Stimulated activated CD4-positive, alpha-beta T cell treated with anti-CD3 and anti-CD28 coated beads, Interleukin-4, amount 100 ng/mL, for 48 hours (primary cell): ENCODE results near the gene ARHGEF10L.
A peak's percentile ranks its signal among the peaks of the same experiment; 100 is the strongest.

Experiments used
- DNase-seq, 2 donors: peaks; one replicate each; pipeline ENCODE4 v3.0.0-alpha.2; 2020; ENCODE audit warnings: low read depth in 2 of 2

ARHGEF10L gene

GRCh38 chr1:17635276-17635675, 95.8 kb downstream of the ARHGEF10L start:
- no peak for DNase-seq

GRCh38 chr1:17635811-17636210, 96.3 kb downstream of the ARHGEF10L start:
- DNase-seq, result no peak

GRCh38 chr1:17636612-17637011, 97.1 kb downstream of the ARHGEF10L start:
- DNase-seq, result no peak

GRCh38 chr1:17637055-17637454, 97.6 kb downstream of the ARHGEF10L start:
- no peak for DNase-seq

- DNase-seq, result no peak
Measured at GRCh38 chr1:17639703-17640340, 100.3 kb downstream of the ARHGEF10L start.

GRCh38 chr1:17640393-17640792, 100.9 kb downstream of the ARHGEF10L start:
- DNase-seq, result no peak

- DNase-seq, result no peak
Measured at GRCh38 chr1:17640975-17641374, 101.5 kb downstream of the ARHGEF10L start.

GRCh38 chr1:17642169-17642568, 102.7 kb downstream of the ARHGEF10L start:
- DNase-seq, result no peak

GRCh38 chr1:17642943-17643342, 103.4 kb downstream of the ARHGEF10L start:
- no peak for DNase-seq

- DNase-seq, result no peak
Measured at GRCh38 chr1:17643861-17644703, 104.6 kb downstream of the ARHGEF10L start.

- no peak for DNase-seq
Measured at GRCh38 chr1:17645068-17645911, 105.8 kb downstream of the ARHGEF10L start.

GRCh38 chr1:17646444-17647280, 107.2 kb downstream of the ARHGEF10L start:
- DNase-seq, result no peak

- DNase-seq, result no peak
Measured at GRCh38 chr1:17648457-17649145, 109.1 kb downstream of the ARHGEF10L start.

- DNase-seq, result no peak
Measured at GRCh38 chr1:17649371-17650106, 110.0 kb downstream of the ARHGEF10L start.

GRCh38 chr1:17653276-17653675, 113.8 kb downstream of the ARHGEF10L start:
- DNase-seq, result no peak

- DNase-seq, result peak; percentile 5 to 14
Measured at GRCh38 chr1:17653728-17654351, 114.3 kb downstream of the ARHGEF10L start.

GRCh38 chr1:17654519-17654918, 115.0 kb downstream of the ARHGEF10L start:
- no peak for DNase-seq

- no peak for DNase-seq
Measured at GRCh38 chr1:17655169-17655568, 115.7 kb downstream of the ARHGEF10L start.

- DNase-seq, result no peak
Measured at GRCh38 chr1:17655922-17656321, 116.4 kb downstream of the ARHGEF10L start.

GRCh38 chr1:17657436-17657835, 117.9 kb downstream of the ARHGEF10L start:
- DNase-seq, result no peak
